Measurements from ENCODE around the gene FCRLB. TPM values are rescaled to one million over a fixed set of nuclear protein-coding genes. Genes with fewer than 3 reads are reported as not detected.
"Not testable (repeated sequence)": the region's sequence is repeated elsewhere in the genome, so short reads cannot be mapped to it uniquely, and the experiment has no call there.

The FCRLB gene, protein sequence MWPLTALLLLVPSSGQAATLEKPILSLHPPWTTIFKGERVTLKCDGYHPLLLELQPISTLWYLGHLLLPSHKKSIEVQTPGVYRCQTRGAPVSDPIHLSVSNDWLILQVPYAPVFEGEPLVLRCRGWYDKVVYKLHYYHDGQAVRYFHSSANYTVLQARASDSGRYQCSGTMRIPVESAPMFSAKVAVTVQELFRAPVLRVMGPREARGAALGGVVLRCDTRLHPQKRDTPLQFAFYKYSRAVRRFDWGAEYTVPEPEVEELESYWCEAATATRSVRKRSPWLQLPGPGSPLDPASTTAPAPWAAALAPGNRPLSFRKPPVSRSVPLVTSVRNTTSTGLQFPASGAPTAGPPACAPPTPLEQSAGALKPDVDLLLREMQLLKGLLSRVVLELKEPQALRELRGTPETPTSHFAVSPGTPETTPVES
- 0.66 TPM for polyA plus RNA-seq (2013, experiment 1 of 2)
- 0.56 TPM for polyA plus RNA-seq (2013, experiment 2 of 2)

DNA sequence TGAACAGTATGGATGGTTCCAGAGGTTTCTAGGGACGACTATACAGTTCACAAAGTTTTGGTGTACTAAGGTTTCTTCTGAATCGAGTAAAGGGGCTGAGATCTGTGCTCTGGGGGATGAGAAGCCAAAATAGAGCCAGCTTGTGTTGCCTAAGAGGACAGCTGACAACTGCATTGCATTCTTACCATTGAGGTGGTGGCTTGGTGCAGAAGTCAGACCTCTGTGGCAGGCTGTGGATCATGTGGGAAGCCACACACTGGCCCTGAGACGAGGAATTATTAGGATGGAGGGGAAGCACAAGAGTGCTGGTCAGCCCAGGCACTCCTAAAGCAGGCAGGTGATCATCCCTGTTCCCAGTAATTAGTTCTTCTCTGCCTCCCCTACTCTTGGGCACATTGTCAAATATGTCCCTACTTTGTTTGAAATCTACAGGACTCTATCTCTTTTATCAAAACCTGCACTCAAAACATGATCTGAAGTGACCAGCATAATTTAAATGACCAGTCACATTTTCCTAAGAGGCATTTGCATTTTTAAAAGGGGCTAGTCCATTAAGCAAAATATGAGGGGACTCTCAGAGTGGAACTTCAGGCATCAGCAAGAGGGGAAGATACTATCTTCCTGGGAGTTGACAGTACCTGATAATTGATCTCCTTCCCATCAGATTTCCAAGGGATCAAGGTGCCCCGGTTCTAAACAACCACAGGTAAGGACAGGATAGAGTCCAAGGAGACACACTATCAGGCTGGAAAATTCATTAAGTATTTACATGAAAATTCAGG, at the start of gene FCRLB:
Gene FCRLB, plus strand, starts transcription at position 589 of the 782 bp plus-strand sequence. CDS start 1,129 bp downstream, outside the sequence.
- Histone ChIP-seq H3K4me3 (ENCODE audit: extremely low read depth, insufficient read depth, low read length, poor library complexity, severe bottlenecking) (no peak within 1 kb of the TSS), H3K9me3 (ENCODE audit: control insufficient read depth, low read length) (no peaks in the 10 kb centered on the region), H3K27ac (ENCODE audit: low read depth, low read length, severe bottlenecking) (no peak within 1 kb of the TSS), H3K36me3 (ENCODE audit: control insufficient read depth, insufficient read depth, low read length) (no peaks in the 10 kb centered on the region), H3K4me1 (ENCODE audit: control insufficient read depth, insufficient read depth, low read length, poor library complexity, severe bottlenecking) (peaks cover 4% of the 10 kb centered on the region)
- WGBS, 2 experiments (ENCODE audit: insufficient coverage in 2 of 2) = 75 to 77% methylated on average over 3 of the region's 4 CpGs

DNA sequence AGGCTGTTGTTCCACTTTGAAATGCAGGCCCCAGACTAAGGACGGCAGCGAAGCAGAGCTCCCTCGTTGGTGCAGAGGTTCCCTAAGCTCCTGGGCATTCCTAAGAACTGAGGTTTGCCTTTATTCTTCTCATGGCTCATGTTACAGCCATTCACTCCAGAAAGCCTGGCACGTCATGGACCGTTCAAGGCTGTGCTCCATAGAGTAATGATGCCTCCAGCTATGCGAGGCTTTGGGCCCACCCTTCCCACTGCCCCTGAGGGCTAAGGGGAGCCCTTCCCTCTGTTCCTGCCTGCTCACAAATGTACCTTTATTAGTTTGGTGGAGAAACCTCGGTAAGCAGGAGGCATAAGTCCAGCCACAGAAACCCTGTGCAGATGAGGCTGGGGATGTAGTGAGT, 47.9 kb upstream of the FCRLB start:
- not testable (repeated sequence) for H3K4me1 ChIP-seq (ENCODE audit: control insufficient read depth, insufficient read depth, low read length, poor library complexity, severe bottlenecking); H3K36me3 ChIP-seq (ENCODE audit: control insufficient read depth, insufficient read depth, low read length); H3K27ac ChIP-seq (ENCODE audit: low read depth, low read length, severe bottlenecking); H3K9me3 ChIP-seq (ENCODE audit: control insufficient read depth, low read length); H3K4me3 ChIP-seq (ENCODE audit: extremely low read depth, insufficient read depth, low read length, poor library complexity, severe bottlenecking)
- WGBS, 2 experiments (ENCODE audit: insufficient coverage in 2 of 2) = 33 to 100% methylated on average over 1 to 2 of the region's 7 CpGs

DNA sequence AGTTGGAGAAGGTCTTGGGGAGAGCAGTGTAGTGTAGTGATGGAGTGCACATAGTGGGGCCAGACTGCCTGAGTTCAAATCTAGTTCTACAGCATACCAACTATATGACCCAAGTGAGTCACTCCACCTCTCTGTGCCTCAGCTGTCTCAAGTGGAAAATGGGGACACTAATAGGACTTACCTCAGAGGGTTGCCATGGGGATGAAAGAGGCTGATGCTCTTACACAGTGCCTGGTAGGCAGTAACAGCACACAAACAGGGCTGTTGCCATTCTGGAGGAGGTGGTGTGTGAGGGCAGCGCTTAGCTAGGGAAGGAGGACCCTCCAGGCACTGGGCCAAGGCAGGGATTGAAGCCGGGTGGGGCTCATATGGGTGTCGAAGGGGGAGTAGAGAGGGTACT, 46.9 kb upstream of the FCRLB start:
- not testable (repeated sequence) for H3K9me3 ChIP-seq (ENCODE audit: control insufficient read depth, low read length); H3K4me1 ChIP-seq (ENCODE audit: control insufficient read depth, insufficient read depth, low read length, poor library complexity, severe bottlenecking); H3K36me3 ChIP-seq (ENCODE audit: control insufficient read depth, insufficient read depth, low read length); H3K4me3 ChIP-seq (ENCODE audit: extremely low read depth, insufficient read depth, low read length, poor library complexity, severe bottlenecking); H3K27ac ChIP-seq (ENCODE audit: low read depth, low read length, severe bottlenecking)
- WGBS, 2 experiments (ENCODE audit: insufficient coverage in 2 of 2) = no CpG with 5 or more reads among the region's 3 CpGs

DNA sequence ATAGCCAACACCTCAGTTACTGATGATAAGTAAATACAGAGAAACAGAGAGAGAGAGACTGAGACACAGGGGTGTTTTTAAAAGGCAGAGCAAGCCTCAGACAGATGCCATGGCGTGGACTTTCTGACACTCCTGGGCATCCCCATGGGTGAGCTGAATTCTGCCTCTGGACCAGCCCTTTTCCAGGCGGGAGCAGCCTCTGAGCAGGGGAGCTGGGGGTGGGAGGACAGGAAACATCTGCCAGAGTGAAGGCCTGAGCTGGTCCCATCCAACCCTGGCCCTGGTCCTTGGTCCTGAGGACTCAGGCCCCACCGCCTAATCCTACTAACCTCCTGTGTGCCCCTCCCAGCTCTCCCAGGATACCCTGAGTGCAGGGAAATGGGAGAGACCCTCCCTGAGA, 46.4 kb upstream of the FCRLB start:
- not testable (repeated sequence) for H3K27ac ChIP-seq (ENCODE audit: low read depth, low read length, severe bottlenecking); H3K4me3 ChIP-seq (ENCODE audit: extremely low read depth, insufficient read depth, low read length, poor library complexity, severe bottlenecking); H3K4me1 ChIP-seq (ENCODE audit: control insufficient read depth, insufficient read depth, low read length, poor library complexity, severe bottlenecking); H3K9me3 ChIP-seq (ENCODE audit: control insufficient read depth, low read length); H3K36me3 ChIP-seq (ENCODE audit: control insufficient read depth, insufficient read depth, low read length)
- WGBS, 2 experiments (ENCODE audit: insufficient coverage in 2 of 2) = 60 to 100% methylated on average over 2 of the region's 3 CpGs

DNA sequence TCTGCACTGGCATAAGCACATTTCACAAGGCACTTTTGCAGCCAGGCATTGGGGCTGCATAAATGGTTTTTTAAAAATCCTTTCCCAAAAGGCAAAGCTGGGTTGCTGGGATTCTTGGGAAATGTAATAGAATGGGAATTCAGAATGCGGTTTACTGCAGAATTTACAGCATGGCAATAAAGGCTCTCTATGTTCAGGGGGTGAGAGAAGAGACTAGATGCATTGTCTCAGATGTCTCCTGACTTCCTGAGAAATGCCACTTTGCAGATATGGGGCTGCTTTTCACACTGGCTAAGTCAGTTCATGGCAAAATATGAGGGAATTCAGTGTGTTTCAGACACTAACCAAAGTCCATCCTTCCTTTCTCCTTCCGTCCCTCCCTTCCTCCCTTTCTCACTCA, 44.9 kb upstream of the FCRLB start:
- Histone ChIP-seq H3K4me3 (ENCODE audit: extremely low read depth, insufficient read depth, low read length, poor library complexity, severe bottlenecking) (no peak overlapping the region), H3K27ac (ENCODE audit: low read depth, low read length, severe bottlenecking) (no peak overlapping the region), H3K4me1 (ENCODE audit: control insufficient read depth, insufficient read depth, low read length, poor library complexity, severe bottlenecking) (peaks cover 4% of the 10 kb centered on the region), H3K36me3 (ENCODE audit: control insufficient read depth, insufficient read depth, low read length) (no peaks in the 10 kb centered on the region), H3K9me3 (ENCODE audit: control insufficient read depth, low read length) (no peaks in the 10 kb centered on the region)
- 100% methylated on average over 2 of the region's 2 CpGs for WGBS, 2 experiments (ENCODE audit: insufficient coverage in 2 of 2)

DNA sequence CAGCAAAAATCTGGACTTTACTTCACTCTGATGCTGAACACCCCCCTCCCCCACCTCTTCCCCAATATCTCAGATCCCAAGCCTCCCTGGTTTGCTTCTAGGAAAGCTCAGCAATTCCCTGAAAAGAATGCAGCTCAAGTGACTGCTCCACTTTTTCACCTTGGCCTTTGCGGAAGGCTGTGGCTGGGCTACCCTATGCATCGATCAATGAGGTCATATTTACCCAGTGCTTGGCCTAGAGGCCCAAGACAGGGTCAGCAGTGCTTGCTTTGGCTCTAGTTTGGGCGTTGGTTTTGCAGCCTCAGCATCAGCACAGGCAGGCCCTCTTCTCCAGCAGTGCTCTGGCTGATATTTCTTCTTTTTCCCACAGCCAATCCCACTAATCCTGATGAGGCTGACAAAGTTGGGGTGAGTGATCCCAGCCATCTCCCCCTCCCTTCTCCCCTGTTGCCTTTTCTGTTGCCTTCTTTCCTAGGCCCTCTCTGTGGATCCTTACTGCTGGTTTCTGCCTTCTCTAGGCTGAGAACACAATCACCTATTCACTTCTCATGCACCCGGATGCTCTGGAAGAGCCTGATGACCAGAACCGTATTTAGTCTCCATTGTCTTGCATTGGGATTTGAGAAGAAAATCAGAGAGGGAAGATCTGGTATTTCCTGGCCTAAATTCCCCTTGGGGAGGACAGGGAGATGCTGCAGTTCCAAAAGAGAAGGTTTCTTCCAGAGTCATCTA, 44.2 kb upstream of the FCRLB start:
- H3K36me3 ChIP-seq (ENCODE audit: control insufficient read depth, insufficient read depth, low read length) = no peaks in the 10 kb centered on the region
- no peak overlapping the region for H3K27ac ChIP-seq (ENCODE audit: low read depth, low read length, severe bottlenecking)
- H3K4me3 ChIP-seq (ENCODE audit: extremely low read depth, insufficient read depth, low read length, poor library complexity, severe bottlenecking) = no peak overlapping the region
- peaks cover 4% of the 10 kb centered on the region for H3K4me1 ChIP-seq (ENCODE audit: control insufficient read depth, insufficient read depth, low read length, poor library complexity, severe bottlenecking)
- WGBS, 2 experiments (ENCODE audit: insufficient coverage in 2 of 2) = 84 to 93% methylated on average over 3 to 5 of the region's 5 CpGs
- no peaks in the 10 kb centered on the region for H3K9me3 ChIP-seq (ENCODE audit: control insufficient read depth, low read length)

DNA sequence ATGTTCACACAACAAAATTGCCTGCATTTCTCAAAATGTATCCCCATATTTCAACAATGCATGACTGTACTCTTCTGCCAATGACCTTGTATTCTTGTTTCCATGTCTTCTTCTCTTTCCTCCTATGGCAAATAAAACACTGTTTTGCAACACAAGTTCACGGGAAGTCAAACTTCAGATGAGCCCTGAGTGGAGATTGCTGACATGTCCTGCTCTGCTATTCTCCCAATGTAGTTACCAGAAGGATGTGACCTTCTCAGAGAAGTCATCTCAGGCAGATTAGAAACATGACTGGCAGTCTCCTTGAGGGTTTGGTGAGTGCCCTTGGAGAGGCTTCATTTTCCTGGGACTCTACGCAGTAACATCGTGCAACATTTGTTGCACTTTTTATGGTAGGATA, 42.8 kb upstream of the FCRLB start:
- 83 to 100% methylated on average over 1 of the region's 3 CpGs for whole genome bisulfite sequencing, 2 experiments (ENCODE audit: insufficient coverage in 2 of 2)

DNA sequence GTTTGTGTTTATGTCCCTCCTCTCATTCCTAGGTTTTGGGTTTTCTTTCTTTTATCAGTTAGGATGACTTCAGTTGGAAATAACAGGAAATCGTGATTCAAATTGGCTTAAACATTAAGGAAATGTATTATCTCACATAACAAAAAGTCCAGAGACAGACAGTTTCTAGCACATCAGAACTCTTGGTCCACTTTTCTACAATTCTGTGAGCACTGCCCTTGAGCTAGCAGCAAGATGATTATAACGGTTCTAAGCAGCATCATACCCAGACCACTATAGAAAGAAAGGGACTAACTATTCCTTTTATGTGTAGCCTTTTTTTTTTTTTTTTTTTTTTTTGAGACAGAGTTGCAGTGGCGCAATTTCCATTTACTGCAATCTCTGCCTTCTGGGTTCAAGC, 39.5 kb upstream of the FCRLB start:
- H3K36me3 ChIP-seq (ENCODE audit: control insufficient read depth, insufficient read depth, low read length) = no peaks in the 10 kb centered on the region
- WGBS, 2 experiments (ENCODE audit: insufficient coverage in 2 of 2) = 100% methylated on average over 1 of the region's 3 CpGs; no CpG with 5 or more reads in 1 of the 2 experiments
- H3K27ac ChIP-seq (ENCODE audit: low read depth, low read length, severe bottlenecking) = no peak overlapping the region
- H3K4me3 ChIP-seq (ENCODE audit: extremely low read depth, insufficient read depth, low read length, poor library complexity, severe bottlenecking) = no peak overlapping the region
- H3K9me3 ChIP-seq (ENCODE audit: control insufficient read depth, low read length) = no peaks in the 10 kb centered on the region
- H3K4me1 ChIP-seq (ENCODE audit: control insufficient read depth, insufficient read depth, low read length, poor library complexity, severe bottlenecking) = no peaks in the 10 kb centered on the region

More for the DNA sequence above, 42.8 kb upstream of the FCRLB start:
- no peaks in the 10 kb centered on the region for H3K9me3 ChIP-seq (ENCODE audit: control insufficient read depth, low read length)
- peaks cover 4% of the 10 kb centered on the region for H3K4me1 ChIP-seq (ENCODE audit: control insufficient read depth, insufficient read depth, low read length, poor library complexity, severe bottlenecking)
- no peak overlapping the region for H3K4me3 ChIP-seq (ENCODE audit: extremely low read depth, insufficient read depth, low read length, poor library complexity, severe bottlenecking)
- no peak overlapping the region for H3K27ac ChIP-seq (ENCODE audit: low read depth, low read length, severe bottlenecking)
- no peaks in the 10 kb centered on the region for H3K36me3 ChIP-seq (ENCODE audit: control insufficient read depth, insufficient read depth, low read length)

DNA sequence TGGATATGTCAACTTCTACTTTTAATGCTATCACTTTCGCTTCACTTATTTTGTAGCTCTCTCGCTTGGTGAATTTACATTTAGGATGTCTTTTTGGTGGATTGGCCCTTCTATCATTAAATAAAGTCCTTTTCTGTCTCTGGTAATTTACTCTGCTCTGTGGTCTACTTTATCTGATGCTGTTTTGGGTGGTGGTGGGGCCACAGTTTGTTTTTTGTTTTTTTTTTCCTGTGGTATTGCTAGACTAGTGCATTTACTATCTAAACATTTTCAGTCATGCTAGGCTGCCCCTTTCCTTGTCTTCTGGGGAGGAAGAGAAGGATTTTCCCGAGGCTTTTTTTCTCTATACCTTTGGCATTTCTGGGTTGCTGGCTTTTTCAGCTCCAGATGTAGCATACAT, 32.4 kb upstream of the FCRLB start:
- Histone ChIP-seq H3K4me3 (ENCODE audit: extremely low read depth, insufficient read depth, low read length, poor library complexity, severe bottlenecking) (no peak overlapping the region), H3K27ac (ENCODE audit: low read depth, low read length, severe bottlenecking) (no peak overlapping the region), H3K9me3 (ENCODE audit: control insufficient read depth, low read length) (no peaks in the 10 kb centered on the region), H3K36me3 (ENCODE audit: control insufficient read depth, insufficient read depth, low read length) (no peaks in the 10 kb centered on the region), H3K4me1 (ENCODE audit: control insufficient read depth, insufficient read depth, low read length, poor library complexity, severe bottlenecking) (no peaks in the 10 kb centered on the region)
- 83% methylated on average over 1 of the region's 3 CpGs; no CpG with 5 or more reads in 1 of the 2 experiments for WGBS, 2 experiments (ENCODE audit: insufficient coverage in 2 of 2)

DNA sequence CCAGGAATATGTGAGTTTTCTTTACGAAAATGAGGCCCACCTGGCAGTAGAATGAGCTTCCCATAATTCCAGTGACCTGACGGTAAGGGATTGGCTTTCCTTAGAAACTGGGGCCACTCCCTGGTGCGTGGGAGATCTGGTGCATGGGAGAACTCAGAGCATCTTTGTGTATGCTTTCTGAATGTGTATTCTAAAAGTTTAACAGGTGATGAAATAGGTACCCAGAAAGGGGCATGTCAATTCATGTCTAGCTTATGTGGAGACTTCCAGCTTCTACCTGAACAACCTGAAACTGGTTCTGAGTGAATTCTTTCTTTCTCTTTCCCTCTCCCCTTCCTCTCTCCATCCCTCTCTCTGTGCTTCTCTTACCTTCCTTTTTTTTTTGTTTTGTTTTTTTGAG, 29.5 kb upstream of the FCRLB start:
- Histone ChIP-seq H3K36me3 (ENCODE audit: control insufficient read depth, insufficient read depth, low read length) (no peaks in the 10 kb centered on the region), H3K4me3 (ENCODE audit: extremely low read depth, insufficient read depth, low read length, poor library complexity, severe bottlenecking) (no peak overlapping the region), H3K9me3 (ENCODE audit: control insufficient read depth, low read length) (no peaks in the 10 kb centered on the region), H3K4me1 (ENCODE audit: control insufficient read depth, insufficient read depth, low read length, poor library complexity, severe bottlenecking) (no peaks in the 10 kb centered on the region), H3K27ac (ENCODE audit: low read depth, low read length, severe bottlenecking) (no peak overlapping the region)
- WGBS, 2 experiments (ENCODE audit: insufficient coverage in 2 of 2) = 81 to 85% methylated on average over 3 of the region's 3 CpGs

All from mesodermal cell (in vitro differentiated cells).